GM19238 (cell line): Measurements from ENCODE around the gene RAI2.

Experiments
- DNase-seq: peaks from one replicate; pipeline ENCODE4 v3.0.0; 2011; ENCODE audit warnings: low spot score; ENCODE audit not compliant: insufficient read length

Gene RAI2

DNA sequence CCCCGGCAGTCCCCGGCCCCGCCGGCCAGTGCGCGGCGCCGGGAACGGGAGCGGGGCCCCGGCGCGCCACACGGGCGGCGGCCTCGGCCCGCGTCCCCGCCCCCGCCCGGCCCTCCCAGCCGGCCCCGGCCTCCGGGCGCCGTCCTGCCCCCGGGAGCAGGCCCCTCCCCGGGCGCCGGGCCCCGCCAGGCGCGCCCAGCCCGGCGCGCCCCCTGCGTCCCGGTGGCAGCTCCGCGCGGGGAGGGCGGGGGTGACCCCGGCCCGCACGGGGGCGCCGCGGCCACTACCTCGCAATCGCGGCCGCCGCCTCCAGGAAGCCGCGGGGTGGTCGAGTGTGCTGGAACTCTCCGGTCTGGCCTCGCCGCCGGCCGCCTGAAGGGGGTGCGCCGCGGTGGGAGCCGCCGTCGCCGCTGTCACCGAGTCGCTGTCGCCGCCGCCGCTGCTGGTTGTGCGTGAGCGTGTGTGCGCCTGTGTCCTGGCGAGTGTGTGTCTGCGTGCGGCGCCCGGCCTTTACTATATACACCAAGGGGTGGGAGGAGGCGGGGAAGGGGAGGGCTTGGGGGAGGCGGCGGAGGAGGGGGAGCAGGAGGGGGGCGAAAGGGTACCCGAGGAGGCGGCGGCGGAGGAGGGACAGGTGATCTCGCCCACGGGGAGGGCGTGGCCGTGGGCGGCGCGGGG, at the start of gene RAI2:
TSS of gene RAI2 (minus strand) at position 488 of the 678 bp plus-strand sequence. CDS start 59,288 bp downstream, outside the sequence.
- no peak for DNase-seq

GRCh38 chrX:17888421-17888820, 27.3 kb upstream of the RAI2 start:
- DNase-seq: no peak

DNA sequence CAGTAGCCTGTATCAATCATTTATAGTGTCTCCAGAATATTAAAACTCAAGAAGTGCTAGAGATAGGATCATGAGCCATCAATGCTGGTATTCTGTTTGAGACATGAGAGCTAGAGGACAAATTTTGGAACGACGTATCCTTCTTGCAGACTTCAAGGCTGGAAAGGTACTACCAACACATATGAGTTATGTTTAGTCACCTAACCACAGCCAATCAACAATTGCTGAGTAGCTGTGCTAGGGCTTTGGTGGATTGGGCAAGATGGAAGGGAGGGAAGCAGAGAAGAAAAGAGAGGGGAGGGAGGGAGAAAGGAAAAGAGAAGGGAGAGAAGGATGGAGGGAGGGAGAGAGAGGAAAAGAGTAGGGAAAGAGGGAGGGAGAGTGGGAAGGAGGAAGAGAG, 21.6 kb upstream of the RAI2 start:
- no peak for DNase-seq

DNA sequence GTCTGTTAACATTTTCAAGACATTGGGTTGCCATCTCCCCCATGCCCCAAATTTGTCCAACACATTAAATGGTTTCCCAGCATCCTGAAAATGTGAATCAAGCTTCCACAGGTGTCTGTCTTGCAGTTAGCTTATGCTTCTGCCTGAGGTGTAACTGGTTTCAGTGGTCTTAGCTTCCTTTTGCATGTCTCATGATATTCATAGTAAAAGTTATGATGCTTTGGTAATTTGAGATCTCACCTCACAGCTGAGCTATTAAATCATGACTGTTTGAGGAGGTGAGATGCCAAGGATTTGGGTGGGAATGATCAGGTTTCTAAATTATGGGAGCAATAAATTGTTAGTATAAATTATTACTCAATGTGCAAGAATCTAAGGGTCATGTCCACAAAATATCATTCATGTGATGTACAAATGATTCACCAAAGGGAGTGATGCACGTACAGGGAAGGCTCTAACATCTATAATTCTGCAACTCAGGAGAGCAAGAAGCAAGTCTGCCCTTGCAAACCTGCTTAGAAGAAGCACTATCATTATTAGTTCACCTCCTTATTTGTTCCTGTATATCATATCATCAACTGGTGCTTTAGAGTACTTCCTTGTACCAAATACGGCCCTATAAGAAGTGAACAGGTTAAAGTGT, 17.1 kb upstream of the RAI2 start:
- DNase-seq: no peak

DNA sequence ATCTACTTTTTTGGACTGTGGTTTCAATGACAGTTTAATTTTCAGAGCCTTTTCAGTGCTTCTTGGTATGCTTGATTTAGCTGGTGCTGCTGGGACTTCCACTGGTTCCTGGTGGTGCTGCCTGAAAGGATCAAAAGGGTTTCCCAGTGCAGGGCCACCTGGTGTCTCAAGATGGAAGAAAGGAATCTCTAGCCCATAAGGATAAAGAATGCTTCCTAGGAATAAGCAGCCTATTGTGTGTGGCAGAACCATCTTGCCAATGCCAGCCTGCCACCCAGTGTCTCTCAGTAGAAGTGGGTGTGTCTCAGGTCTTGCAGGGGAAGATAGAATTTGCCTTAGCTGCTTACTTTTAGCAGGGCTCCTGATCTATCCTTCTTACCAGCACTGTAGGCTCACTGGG, 15.0 kb upstream of the RAI2 start:
- no peak for DNase-seq

DNA sequence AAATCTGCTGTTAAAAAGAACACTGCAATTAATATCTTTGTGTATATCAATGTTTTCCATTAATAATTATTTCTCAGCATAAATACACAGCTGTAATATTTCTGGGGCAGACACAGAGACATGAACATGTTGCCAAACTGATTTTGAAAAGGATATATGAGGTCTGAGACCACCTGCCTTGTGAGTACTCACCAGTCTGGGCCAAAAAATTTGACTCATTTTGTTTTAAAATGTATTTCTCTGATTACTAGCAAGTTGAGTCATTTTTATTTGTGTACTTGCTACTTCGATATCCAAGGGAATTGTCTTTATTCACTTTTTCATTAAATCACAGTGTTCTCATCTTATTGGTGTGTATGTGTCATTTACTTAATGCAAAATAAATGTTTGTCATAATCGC, 8.5 kb upstream of the RAI2 start:
- no peak for DNase-seq

DNA sequence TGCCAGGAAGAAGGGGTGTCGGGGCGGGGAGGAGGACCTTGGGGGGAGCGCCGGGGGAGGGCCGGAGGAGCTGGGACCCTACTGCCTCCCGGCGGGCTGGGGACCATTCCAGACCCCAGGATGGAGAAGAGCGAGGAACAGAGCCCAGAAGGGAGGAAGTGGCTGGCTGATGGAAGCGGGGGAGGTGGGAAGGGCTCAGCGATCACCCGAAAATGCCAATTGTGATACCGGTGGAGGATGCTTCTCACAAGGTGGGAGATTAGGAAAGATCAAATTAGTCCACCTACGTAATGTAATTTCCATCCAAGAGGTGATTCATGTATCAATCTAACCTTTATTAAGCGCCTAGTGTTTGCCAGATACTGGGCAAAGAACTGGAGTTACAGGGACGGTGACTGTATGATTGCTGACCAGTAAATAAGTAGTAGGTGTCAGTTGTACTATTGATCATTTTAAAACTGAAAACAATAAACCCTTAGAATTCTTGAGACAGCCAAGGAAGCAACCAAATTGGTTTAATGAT, 452 bp upstream of the RAI2 start:
- no peak for DNase-seq

DNA sequence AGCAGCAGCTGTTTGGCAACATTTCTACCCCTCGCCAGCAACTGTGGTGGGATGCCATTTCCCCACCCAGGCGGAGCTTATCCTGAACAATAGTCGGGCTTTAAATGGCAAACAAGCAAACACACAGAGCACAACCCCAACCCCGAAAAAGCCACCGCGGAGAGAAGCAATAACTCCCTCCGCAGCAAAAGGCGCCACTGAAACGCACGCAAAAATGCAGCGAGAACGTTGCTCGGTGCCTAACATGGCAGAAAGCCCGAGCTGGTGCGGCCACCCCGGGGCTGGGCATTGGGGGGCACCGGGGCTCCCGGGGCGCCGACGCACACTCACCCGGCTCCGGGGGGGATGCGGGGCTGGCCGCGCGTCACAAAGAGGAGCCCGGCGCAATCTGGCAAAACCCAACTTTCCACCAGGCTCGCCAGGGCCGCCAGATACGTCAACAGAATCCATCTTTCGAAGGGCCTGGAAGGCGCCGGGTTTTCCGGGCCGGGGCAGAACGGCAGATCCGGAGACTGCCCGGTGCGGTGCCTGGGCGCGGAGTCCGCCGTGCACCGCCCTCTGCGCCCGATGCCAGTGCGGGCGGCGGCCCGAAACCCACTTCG, 818 bp downstream of the RAI2 start:
- DNase-seq: no peak

DNA sequence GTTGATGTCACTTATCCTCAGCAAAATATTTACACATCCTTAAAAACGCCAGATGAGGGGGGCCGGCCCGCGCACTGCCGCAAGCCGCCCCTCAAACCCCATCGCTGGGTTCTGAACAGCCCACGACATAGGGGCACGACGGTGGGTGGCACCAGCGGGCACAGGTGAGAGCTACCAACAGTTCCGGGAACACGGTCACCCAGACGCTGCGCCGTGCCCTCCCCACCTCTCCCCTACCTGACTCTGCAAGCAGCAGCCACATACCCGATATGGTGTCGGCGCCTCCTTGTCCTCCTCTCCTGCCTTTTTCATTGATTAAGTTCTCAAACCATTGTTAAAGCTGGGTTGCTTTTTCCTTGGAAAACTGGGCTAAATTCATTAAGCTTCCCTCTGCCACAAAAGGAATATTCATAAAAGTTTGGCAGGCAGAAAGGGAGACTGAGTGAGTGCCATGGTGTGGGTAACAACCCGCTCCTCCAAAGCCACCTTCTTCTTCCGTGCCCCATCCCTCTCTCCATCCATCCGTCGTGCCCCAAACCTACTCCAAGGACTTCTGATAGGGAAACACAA, 1.4 kb downstream of the RAI2 start:
- no peak for DNase-seq

DNA sequence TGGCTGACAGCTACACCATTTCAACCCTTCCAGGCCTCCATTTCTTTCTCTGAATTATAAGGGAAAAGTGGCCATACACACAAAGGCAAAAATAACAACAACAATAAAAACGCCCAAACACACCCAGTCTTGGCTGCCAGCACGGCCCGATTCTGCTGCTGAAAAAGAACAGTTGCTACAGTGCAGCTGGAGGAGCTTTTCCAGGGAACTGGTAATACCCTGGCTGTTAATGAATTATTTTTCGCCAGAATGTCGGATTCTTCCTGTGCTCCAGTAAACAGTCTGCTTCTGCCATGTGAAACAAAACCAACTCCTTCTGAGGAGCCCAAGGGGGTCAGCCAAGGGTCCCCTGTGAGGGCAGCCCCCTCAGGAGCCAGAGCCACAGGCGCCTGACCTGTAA, 6.6 kb downstream of the RAI2 start:
- DNase-seq: no peak

DNA sequence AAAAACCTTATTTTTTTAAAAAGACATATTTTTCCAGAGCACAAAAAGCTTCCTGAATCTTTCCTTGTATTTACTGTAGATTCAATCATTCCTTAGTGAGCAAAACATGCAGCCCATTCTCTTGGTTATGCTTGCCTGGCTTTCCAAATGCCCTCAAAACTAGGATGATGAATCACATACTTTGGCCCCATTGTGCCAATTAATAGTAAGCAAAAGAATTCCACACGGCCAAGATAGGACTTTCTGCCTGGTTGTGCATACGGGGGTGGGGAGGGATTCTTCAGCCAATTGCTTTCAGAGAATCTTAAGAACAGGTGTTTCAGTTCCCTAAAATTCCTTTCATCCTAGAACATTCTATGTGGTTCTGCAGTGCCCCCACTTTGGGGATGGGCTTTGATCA, 7.0 kb downstream of the RAI2 start:
- no peak for DNase-seq

DNA sequence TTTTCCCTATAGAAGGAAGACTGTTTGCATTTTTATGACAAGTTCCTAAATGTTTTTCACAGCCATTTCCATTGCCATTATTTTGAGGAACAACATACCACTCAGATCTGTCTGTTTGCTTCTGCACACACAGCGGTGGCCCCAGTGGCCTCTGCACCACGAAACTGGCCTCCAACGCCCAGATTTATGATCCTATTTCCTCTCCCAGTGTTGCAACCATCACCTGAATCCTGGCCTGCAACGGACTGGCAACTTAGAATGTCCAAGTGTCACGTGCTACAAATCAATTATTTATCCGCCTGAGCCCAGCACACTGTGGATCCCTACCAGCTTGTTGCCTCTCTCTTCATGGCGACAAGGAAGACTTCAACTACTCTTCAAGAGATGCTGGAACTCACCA, 9.2 kb downstream of the RAI2 start:
- DNase-seq: no peak

DNA sequence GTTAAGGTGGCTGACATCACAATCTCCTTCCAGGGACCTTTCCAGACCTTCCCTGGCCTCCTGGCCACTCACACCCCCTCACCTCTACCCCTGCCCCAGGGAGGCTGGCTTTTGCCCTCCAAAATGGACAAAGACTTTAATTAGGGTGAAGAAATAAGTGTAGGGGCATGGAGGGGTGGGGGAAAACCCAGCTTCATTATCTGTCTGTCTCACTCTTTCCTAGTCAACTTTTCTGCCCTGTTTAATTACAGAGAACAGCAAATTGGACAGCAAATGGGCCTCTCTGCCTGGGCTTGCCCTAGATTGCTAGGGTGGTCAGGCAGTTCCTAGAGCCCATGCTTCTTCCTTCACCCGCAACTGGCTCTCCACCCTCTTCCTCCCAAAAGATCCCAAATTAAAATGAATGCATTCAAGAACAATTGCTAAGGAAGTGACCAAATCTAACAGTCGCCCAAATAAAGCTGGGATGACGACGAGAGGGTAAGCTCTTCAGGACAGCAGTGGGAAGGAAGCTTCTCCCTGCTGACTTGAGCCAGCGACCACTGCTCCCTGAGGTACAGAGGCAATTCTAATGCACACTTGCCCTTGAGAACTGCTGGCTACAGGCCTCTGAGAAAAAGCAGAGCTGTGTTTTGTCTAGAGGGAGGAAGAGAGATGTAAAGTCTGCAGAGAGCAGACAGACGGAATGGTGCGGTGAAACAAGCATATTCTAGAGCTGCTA, 12.4 kb downstream of the RAI2 start:
- no peak for DNase-seq

DNA sequence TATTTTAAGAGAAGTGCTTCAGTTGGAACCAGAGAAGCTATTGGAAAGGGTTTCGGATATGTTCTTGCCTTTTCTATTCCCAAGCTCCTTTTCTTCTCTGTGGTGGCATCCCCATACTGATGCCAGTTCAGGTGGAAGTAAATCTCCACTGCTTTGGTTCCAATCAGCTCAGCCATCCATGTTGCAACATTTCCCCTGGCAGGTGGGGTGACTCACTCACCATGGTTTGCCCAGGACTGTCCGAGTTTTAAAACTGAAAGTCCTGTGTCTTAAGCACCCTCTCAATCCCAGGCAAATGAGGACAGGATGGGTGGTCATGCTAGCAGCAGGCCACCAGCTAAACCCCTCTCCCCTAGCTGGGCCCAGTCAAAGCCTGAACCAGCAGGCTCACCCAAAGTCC, 15.1 kb downstream of the RAI2 start:
- no peak for DNase-seq

GRCh38 chrX:17844236-17844635, 16.9 kb downstream of the RAI2 start:
- DNase-seq: no peak

DNA sequence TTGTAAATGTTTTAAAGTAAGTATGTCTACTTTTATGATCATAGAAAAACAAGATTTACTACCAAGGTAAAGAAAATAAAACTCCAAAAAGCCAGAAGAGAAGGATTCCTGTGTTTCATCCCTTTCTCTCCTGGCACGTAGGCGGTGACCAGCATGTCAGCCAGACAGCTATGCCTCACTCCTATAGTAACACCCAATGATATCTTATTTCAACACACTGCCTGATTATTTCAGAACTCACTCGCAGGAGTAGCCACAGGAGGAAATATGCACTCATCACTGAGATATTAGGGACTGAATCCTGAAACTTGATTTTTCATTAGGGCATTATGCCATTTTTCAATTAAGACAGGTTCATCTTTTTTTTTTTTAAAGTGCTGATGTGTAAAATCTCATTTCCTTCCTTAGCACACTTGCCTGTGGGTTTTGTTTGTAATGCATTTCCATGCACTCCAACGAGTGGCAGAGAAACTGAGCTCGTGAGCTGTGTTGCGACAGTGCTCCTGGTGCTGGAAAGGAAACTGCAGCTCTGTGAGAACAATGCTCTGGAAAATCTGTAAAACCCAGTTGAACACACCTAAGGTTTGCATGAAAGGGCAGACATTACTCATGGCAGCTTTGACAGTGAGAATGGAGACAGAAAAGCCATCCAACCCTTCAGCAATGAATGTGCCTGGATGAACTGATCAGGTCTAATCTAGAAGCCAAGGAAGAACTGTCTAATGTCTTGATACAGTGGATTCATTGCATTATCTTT, 18.2 kb downstream of the RAI2 start:
- no peak for DNase-seq

- DNase-seq: no peak
These were observed 21.8 kb downstream of the RAI2 start for GRCh38 chrX:17839269-17839668.

DNA sequence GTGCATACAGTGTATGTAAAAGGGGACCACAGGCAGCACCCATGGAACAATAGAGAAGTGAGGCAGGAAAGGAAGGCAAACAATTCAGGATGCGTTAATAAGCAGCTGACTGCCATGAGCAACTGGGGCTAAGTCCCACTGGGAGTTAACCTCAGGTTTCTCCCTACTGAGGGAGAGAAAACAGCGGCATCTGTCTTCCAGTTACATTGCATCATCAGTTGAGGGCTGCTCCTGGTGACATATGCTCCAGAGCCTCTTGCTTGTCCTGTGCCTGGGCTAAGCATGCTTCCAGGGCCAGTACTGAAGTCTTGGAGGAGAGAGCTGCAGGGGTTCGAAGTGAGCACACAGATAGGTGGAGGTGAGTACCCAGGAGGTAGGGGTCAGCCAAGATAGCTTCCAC, 24.3 kb downstream of the RAI2 start:
- no peak for DNase-seq

GRCh38 chrX:17833954-17834353, 27.1 kb downstream of the RAI2 start:
- no peak for DNase-seq

DNA sequence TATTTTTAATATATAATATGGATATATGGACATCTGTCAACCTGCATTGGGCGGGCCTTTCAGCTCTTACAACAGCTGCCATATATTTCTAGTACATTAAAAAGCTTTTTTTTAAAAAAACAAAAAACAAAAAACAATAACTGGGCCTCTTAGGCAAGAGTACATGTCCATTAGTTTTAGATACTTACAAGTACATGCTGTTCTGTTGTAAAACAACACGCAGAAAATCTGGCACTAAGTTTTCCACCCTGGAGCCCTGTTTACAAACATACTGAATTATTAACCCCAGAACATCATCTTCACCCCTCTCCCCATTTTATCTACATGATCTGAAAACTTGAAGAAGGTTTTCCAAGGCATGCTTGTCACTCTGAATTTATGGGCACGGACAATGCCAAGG, 29.8 kb downstream of the RAI2 start:
- DNase-seq: no peak

- DNase-seq: no peak
These were observed 30.9 kb downstream of the RAI2 start for GRCh38 chrX:17830211-17830610.
